HepG2 (cell line): ENCODE results near the gene FGD3. TPM values are rescaled to one million over a fixed set of nuclear protein-coding genes. Genes with fewer than 3 reads are reported as not detected.

ENCODE experiments used
- polyA plus RNA-seq, 8 experiments: library from polyadenylated mRNA; depleted of rRNA in 3 of 8; stranded (reverse) in 7 of 8; unstranded in 1 of 8; fragments of >200 nt; fragmentation: Illumina TruSeq in 4 of 8; extraction: Trizol in 4 of 8; gene quantifications; 2 replicates each; pipeline versions ENCODE4 v1.2.1 to v1.2.3, GENCODE V29; 2011 to 2016; ENCODE audit warnings: low read depth in 4 of 8, missing spikeins in 1 of 8, mixed read lengths in 1 of 8; ENCODE audit not compliant: insufficient read depth in 1 of 8
- total RNA-seq, 5 experiments: library from RNA; depleted of rRNA; stranded (reverse); fragments of >200 nt; fragmentation: Illumina TruSeq; extraction: Trizol; gene quantifications; 2 replicates each; pipeline ENCODE4 v1.2.3, GENCODE V29; 2016; ENCODE audit warnings: low read depth in 1 of 5

Gene FGD3
- total and polyA plus RNA-seq, 2 of the 13 experiments (the other 11 are each of a cell fraction or from before 2014, with no cell fraction given), result 0.53 to 1.1 TPM

Other genes starting within 250 kb of the FGD3 start
- gene BICD2, start 182.7 kb upstream of the FGD3 start, total RNA-seq (2016; rRNA removed; fragmentation: Illumina TruSeq; extraction: Trizol), result 17.4 and 18.3 TPM in 2 replicates
- gene BICD2, start 182.7 kb upstream of the FGD3 start, polyA plus RNA-seq (2011; rRNA removed), result 5.1 and 6.3 TPM in 2 replicates
- 7.2 and 13.5 TPM in 2 replicates for gene ZNF484, start 69.5 kb upstream of the FGD3 start, total RNA-seq (2016; rRNA removed; fragmentation: Illumina TruSeq; extraction: Trizol)
- 0.96 and 1.1 TPM in 2 replicates for gene ZNF484, start 69.5 kb upstream of the FGD3 start, polyA plus RNA-seq (2011; rRNA removed)
- 6.0 and 7.0 TPM in 2 replicates for gene SUSD3, start 111.2 kb downstream of the FGD3 start, total RNA-seq (2016; rRNA removed; fragmentation: Illumina TruSeq; extraction: Trizol)
- gene SUSD3, start 111.2 kb downstream of the FGD3 start, polyA plus RNA-seq (2011; rRNA removed), result 9.1 and 11.7 TPM in 2 replicates
- gene CARD19, start 148.7 kb downstream of the FGD3 start, total RNA-seq (2016; rRNA removed; fragmentation: Illumina TruSeq; extraction: Trizol), result 15.2 and 18.4 TPM in 2 replicates
- gene CARD19, start 148.7 kb downstream of the FGD3 start, polyA plus RNA-seq (2011; rRNA removed), result 47.2 and 62.0 TPM in 2 replicates
- gene NINJ1, start 186.7 kb downstream of the FGD3 start, total RNA-seq (2016; rRNA removed; fragmentation: Illumina TruSeq; extraction: Trizol), result 77.1 and 92.1 TPM in 2 replicates
- 81.2 and 109 TPM in 2 replicates for gene NINJ1, start 186.7 kb downstream of the FGD3 start, polyA plus RNA-seq (2011; rRNA removed)
- 10.5 and 16.6 TPM in 2 replicates for gene WNK2, start 236.6 kb downstream of the FGD3 start, total RNA-seq (2016; rRNA removed; fragmentation: Illumina TruSeq; extraction: Trizol)
- gene WNK2, start 236.6 kb downstream of the FGD3 start, polyA plus RNA-seq (2011; rRNA removed), result 11.4 and 12.0 TPM in 2 replicates